ENCODE data around the gene NCL.
"Not testable (repeated sequence)": the region's sequence is repeated elsewhere in the genome, so short reads cannot be mapped to it uniquely, and the experiment has no call there.

The NCL gene

DNA sequence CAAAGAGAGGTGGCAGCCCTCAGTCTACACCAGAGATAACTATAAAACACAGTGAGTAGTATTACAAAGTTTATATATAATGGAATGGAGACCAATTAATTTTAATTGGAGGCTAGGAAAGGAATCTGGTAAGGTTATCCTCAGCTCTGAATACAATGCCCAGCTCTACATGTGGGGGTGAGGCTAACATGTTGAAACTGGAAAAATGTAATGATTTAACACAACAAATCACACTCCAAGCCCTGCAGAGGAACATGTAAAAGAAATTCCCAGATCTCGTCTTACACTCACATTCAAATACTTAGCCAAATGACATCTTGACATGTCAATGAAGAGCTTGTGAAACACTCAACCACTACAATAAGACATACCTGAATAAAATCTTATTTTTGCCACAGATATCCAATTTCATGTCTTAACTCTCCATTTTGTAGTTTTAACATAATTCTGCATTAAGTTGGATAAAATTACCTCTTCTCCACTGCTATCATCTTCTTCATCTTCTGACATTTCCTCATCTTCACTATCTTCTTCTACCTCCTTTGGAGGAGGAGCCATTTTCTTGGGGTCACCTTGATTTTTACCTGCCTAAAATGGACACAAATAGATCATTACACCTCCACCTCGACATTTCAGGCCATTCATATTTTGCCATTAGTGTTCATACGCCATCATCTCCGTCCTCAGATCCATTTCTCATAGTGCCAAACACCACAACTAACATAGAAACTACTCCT, 1.4 kb downstream of the NCL start:
- Histone ChIP-seq H3K27ac (peak overlapping the region in 10 of 11 experiments; percentile 90 to 100 (median 98); a peak in 21 of 22 replicates), H3K9me3 (replicated peaks in 1 of 11) (no peaks in the 10 kb centered on the region; a peak in 1 of 22 replicates), H3K36me3 (peaks cover 52 to 58% (median 57%) of the 10 kb centered on the region in 11 experiments), H3K4me1 (peaks cover 40 to 59% (median 53%) of the 10 kb centered on the region in 10 experiments), H3K4me2 (peak overlapping the region; percentile 72 to 97 (median 89)), H3K9ac (peak overlapping the region; percentile 90 to 99 (median 99)), H3K4me3 (peak overlapping the region; percentile 84 to 92 (median 88)), H3K27me3 (no peaks in the 10 kb centered on the region), H4K20me1 (peaks cover 61 to 64% (median 63%) of the 10 kb centered on the region in 11 experiments)
- TF ChIP-seq Cebpa-rat (IDR thresholded peaks at IDR 0.05): no peak

DNA sequence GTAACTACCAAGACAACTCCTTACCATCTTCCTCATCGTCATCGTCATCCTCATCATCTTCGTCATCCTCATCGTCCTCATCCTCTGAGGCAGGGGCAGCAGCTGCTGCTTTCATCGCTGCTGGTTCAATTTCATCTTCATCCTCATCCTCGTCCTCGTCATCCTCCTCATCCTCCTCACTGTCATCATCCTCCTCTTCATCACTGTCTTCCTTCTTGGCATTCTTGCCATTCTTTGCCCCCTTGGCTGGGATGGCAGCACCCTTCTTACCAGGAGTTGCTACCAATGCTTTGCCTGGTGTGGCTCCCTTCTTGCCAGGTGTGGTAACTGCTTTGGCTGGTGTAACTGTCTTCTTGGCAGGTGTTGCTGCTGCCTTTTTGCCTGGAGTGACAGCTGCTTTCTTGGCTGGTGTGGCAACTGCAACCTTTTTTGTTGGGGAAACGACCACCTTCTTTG, 2.7 kb downstream of the NCL start:
- TF ChIP-seq Cebpa-rat (IDR thresholded peaks at IDR 0.05): no peak
- Histone ChIP-seq H3K27ac (no peak overlapping the region), H3K9me3 (replicated peaks in 1 of 11) (no peaks in the 10 kb centered on the region; a peak in 1 of 22 replicates), H3K4me1 (peaks cover 40 to 59% (median 54%) of the 10 kb centered on the region in 10 experiments), H3K27me3 (no peaks in the 10 kb centered on the region), H3K36me3 (peaks cover 66 to 72% (median 70%) of the 10 kb centered on the region in 11 experiments), H3K4me3 (peak overlapping the region in 8 of 10 experiments; percentile 84 to 92 (median 90); a peak in 15 of 20 replicates), H3K9ac (peak overlapping the region in 9 of 11 experiments; percentile 90 to 99 (median 99); a peak in 17 of 22 replicates), H4K20me1 (peaks cover 74 to 77% (median 77%) of the 10 kb centered on the region in 11 experiments), H3K4me2 (peak overlapping the region; percentile 72 to 97 (median 89))

DNA sequence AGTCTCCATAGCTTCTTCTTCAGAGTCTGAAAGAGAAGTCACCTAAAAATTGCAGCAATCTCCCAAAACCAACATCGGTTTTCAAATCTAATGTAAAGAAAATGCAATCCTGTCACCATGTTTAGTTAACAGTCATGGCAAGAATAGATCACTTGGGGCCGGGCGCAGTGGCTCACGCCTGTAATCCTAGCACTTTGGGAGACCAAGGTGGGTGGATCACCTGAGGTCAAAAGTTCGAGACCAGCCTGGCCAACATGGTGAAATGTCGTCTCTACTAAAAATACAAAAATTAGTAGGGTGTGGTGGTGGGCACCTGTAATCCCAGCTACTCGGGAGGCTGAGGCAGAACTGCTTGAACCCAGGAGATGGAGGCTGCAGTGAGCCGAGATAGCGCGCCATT, 3.4 kb downstream of the NCL start:
- H3K4me2 ChIP-seq: peak overlapping the region in 10 of 11 experiments; percentile 72 to 97 (median 89); a peak in 16 of 22 replicates
- peak overlapping the region in 6 of 11 experiments; percentile 11 to 99 (median 58); a peak in 7 of 22 replicates for H3K9ac ChIP-seq
- H3K27me3 ChIP-seq; H3K9me3 ChIP-seq (replicated peaks in 1 of 11); H3K27ac ChIP-seq: not testable (repeated sequence)
- peaks cover 35 to 54% (median 48%) of the 10 kb centered on the region in 10 experiments for H3K4me1 ChIP-seq
- H4K20me1 ChIP-seq: peaks cover 81 to 84% (median 84%) of the 10 kb centered on the region in 11 experiments
- H3K36me3 ChIP-seq: peaks cover 73 to 79% (median 77%) of the 10 kb centered on the region in 11 experiments
- H3K4me3 ChIP-seq: peak overlapping the region in 4 of 10 experiments; percentile 11 to 91 (median 86); a peak in 6 of 20 replicates

DNA sequence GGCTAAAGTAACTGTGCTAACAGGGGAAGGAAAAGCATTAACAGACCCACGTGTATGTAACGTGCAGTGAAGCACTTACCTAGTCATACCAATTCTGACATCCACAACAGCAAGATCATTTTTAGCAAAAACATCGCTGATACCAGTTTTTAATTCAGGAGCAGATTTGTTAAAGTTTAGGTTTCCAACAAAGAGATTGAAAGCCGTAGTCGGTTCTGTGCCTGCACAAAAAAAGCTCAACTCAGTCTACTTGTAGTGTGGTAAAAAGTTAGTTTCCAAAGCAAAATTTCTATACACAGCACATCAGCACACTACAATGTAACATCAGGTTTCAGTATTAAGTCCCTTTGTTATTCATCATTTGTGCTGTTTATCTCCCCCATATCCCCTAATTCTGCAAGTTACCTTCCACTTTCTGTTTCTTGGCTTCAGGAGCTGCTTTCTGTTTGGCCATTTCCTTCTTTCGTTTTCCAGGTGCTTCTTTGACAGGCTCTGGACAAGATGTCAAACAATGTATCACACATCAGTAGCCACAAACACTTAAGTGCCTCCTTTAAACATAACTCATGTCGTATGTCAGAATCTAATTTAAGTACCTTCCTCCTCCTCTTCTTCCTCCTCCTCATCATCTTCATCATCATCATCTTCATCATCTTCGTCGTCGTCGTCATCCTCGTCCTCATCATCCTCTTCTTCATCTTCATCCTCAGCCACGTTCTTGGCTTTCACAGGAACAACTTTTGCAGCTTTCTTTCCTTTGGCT, 4.0 kb downstream of the NCL start:
- Histone ChIP-seq H3K9ac (peak overlapping the region in 7 of 11 experiments; percentile 2 to 98 (median 12); a peak in 8 of 22 replicates), H3K36me3 (peaks cover 79 to 85% (median 83%) of the 10 kb centered on the region in 11 experiments), H3K4me2 (peak overlapping the region in 9 of 11 experiments; percentile 72 to 96 (median 89); a peak in 13 of 22 replicates), H3K4me1 (peaks cover 29 to 48% (median 43%) of the 10 kb centered on the region in 10 experiments), H3K27me3 (no peaks in the 10 kb centered on the region), H3K9me3 (replicated peaks in 1 of 11) (no peaks in the 10 kb centered on the region; a peak in 1 of 22 replicates), H3K4me3 (peak overlapping the region in 1 of 10 experiments; percentile 11; a peak in 2 of 20 replicates), H3K27ac (no peak overlapping the region), H4K20me1 (peaks cover 87 to 90% (median 89%) of the 10 kb centered on the region in 11 experiments)
- no peak for TF ChIP-seq Cebpa-rat (IDR thresholded peaks at IDR 0.05)

DNA sequence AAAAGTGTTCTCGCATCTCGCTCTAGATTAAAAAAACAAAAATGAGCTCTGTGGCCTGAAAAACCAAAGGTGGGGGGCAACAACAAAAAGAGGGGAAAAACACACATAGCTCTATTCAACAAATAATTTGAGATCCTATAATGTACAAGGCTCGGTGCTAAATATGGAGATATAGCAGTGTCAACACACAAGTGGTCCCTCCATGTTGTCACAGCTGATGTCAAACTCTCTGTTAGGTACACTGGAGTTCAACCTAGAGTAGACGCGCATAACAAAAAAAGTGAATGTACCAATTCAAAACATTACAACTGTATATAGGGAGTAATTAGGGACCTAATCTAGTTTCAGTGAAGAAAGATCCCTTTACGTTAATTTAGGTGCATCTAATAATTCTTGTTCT, 5.9 kb downstream of the NCL start:
- Histone ChIP-seq H3K27me3 (no peaks in the 10 kb centered on the region), H3K4me1 (peaks cover 27 to 47% (median 41%) of the 10 kb centered on the region in 10 experiments), H3K4me3 (no peak overlapping the region), H4K20me1 (peaks cover 79 to 100% (median 100%) of the 10 kb centered on the region in 11 experiments), H3K36me3 (peaks cover 98 to 100% (median 100%) of the 10 kb centered on the region in 11 experiments), H3K9me3 (replicated peaks in 1 of 11) (no peaks in the 10 kb centered on the region; a peak in 1 of 22 replicates), H3K27ac (no peak overlapping the region), H3K9ac (peak overlapping the region in 3 of 11 experiments; percentile 0 to 15 (median 11); a peak in 1 of 22 replicates), H3K4me2 (no peak overlapping the region; a peak in 1 of 22 replicates)
- no peak for TF ChIP-seq Cebpa-rat (IDR thresholded peaks at IDR 0.05)

DNA sequence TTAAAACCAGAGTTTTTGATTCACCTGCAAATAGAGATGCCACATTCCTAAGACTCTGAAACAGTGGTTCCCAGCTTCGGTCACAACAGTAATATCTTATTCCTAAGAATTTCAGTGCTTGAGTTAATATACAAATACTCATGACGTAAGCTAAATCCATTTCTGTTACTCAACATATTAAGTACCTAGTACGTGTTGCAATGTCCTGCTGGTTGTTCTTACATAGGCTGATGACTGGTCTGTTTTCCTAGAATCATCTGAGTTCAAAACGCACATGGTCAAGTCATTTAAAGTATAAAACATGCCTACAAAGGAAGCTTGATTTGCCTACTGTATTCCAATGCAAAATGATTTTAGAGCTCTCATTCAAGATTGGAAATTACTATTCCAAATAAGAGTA, 7.2 kb downstream of the NCL start:
- peaks cover 95 to 100% (median 98%) of the 10 kb centered on the region in 11 experiments for H3K36me3 ChIP-seq
- TF ChIP-seq Cebpa-rat (IDR thresholded peaks at IDR 0.05): no peak

DNA sequence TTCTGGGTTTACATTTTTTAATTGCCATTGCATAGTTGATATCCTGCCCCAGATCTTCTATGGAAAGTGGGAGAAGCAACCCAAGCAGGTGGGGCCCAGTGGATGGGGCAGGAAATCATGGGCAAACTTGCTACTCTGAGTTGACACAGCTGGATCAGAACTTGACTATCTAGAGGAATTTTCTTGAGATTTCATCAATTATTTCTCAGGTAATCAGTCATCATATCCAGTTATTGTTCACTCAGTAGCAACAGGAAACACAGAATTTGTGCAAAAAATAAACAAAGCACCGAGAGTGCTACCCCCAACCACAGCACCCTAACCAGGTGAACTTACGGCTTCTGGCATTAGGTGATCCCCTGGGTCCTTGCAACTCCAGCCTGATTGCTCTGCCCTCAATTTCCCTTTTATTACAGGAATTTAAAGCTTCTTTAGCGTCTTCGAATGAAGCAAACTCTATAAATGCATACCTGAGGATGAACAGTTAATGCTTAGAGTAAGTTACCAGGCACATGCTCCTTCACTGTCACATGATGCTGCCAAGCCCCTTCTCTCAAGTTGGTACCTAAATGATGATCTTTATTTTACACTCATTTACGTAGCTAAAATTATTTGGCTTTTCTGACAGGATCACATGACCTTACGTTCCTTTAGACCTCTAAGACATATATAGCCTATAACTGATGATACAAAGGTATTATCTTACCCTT, 7.8 kb downstream of the NCL start:
- Histone ChIP-seq H3K9me3 (replicated peaks in 1 of 11) (no peaks in the 10 kb centered on the region), H3K27me3 (no peaks in the 10 kb centered on the region), H3K27ac (no peak overlapping the region), H3K9ac (peak overlapping the region in 2 of 11 experiments; percentile 3 to 19; a peak in 4 of 22 replicates), H4K20me1 (peaks cover 60 to 93% (median 92%) of the 10 kb centered on the region in 11 experiments), H3K36me3 (peaks cover 88 to 100% (median 96%) of the 10 kb centered on the region in 11 experiments), H3K4me1 (peaks cover 9 to 33% (median 26%) of the 10 kb centered on the region in 10 experiments; a peak in 19 of 20 replicates), H3K4me3 (no peak overlapping the region), H3K4me2 (no peak overlapping the region)
- no peak for TF ChIP-seq Cebpa-rat (IDR thresholded peaks at IDR 0.05)

More for the DNA sequence above, 7.2 kb downstream of the NCL start:
- H4K20me1 ChIP-seq: peaks cover 66 to 99% (median 98%) of the 10 kb centered on the region in 11 experiments
- no peaks in the 10 kb centered on the region for H3K9me3 ChIP-seq (replicated peaks in 1 of 11)
- peaks cover 15 to 40% (median 32%) of the 10 kb centered on the region in 10 experiments for H3K4me1 ChIP-seq
- peak overlapping the region in 2 of 11 experiments; percentile 3 to 19; a peak in 1 of 22 replicates for H3K9ac ChIP-seq
- H3K27ac ChIP-seq: no peak overlapping the region
- no peak overlapping the region for H3K4me3 ChIP-seq
- no peaks in the 10 kb centered on the region for H3K27me3 ChIP-seq
- no peak overlapping the region for H3K4me2 ChIP-seq

DNA sequence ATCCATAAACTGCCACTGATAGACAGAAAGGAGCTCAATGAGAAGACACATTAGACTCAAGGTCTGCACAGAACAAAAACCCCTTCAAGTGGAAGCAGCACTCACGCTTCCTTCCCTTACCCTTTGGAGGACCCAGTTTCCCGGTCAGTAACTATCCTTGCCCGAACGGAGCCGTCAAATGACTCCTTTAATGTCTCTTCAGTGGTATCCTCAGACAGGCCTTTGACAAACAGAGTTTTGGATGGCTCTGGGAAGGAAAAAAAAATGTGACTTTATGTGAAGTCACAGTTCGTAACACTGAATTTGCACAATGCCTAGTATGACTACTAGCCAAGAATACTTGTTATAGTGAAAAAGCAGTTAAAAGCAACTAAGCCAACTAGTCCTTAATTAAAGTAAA, 8.4 kb downstream of the NCL start:
- H3K9ac ChIP-seq: peak overlapping the region in 2 of 11 experiments; percentile 2 to 12; a peak in 4 of 22 replicates
- peaks cover 83 to 97% (median 93%) of the 10 kb centered on the region in 11 experiments for H3K36me3 ChIP-seq
- H3K4me1 ChIP-seq: peaks cover 6 to 28% (median 20%) of the 10 kb centered on the region in 10 experiments; a peak in 17 of 20 replicates
- no peaks in the 10 kb centered on the region for H3K27me3 ChIP-seq
- H3K4me3 ChIP-seq: no peak overlapping the region
- peaks cover 54 to 87% (median 86%) of the 10 kb centered on the region in 11 experiments; a peak in 21 of 22 replicates for H4K20me1 ChIP-seq
- TF ChIP-seq Cebpa-rat (IDR thresholded peaks at IDR 0.05): no peak
- H3K4me2 ChIP-seq: no peak overlapping the region
- H3K27ac ChIP-seq: no peak overlapping the region
- H3K9me3 ChIP-seq (replicated peaks in 1 of 11): no peaks in the 10 kb centered on the region

Measured in BLaER1 treated with 17β-estradiol and CSF1 and Interleukin-3, amounts not matched to agents 10 nM and 100 nM (cell line).